ENCODE data around the gene AIFM2.

DNA sequence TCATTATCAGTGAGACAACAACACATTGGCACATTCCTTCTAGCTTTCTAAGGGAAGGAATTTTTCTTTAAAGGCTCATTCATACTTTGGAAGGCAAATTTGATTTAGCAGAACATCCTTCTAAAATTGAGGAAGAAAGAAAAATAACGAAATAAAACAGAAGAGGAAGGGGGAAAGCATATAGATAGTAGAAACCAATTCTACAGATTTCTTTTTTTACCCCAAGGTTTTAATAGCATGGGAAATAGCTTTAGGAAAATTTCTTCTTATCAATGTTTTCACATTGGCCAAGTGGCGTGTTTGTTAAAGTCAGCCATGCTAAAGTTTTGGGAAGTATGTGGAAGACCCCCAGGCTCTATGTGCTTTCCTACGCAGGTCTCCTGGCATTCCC, 44.3 kb downstream of the AIFM2 start:
- TF ChIP-seq YY1 (IDR thresholded peaks at IDR 0.05; ENCODE audit: low read depth) (no peak), NFIC (IDR thresholded peaks at IDR 0.05; ENCODE audit: borderline replicate concordance) (no peak), REST (IDR thresholded peaks at IDR 0.05; ENCODE audit: low read depth, low read length) (no peak), USF2 (IDR thresholded peaks at IDR 0.05; ENCODE audit: borderline replicate concordance, low read depth, low read length) (no peak), EZH2phosphoT487 (IDR thresholded peaks at IDR 0.05; ENCODE audit: borderline replicate concordance, low read depth) (no peak), RAD21 (IDR thresholded peaks at IDR 0.05; ENCODE audit: low read length) (no peak)
- TF ChIP-seq, protein P1, sequence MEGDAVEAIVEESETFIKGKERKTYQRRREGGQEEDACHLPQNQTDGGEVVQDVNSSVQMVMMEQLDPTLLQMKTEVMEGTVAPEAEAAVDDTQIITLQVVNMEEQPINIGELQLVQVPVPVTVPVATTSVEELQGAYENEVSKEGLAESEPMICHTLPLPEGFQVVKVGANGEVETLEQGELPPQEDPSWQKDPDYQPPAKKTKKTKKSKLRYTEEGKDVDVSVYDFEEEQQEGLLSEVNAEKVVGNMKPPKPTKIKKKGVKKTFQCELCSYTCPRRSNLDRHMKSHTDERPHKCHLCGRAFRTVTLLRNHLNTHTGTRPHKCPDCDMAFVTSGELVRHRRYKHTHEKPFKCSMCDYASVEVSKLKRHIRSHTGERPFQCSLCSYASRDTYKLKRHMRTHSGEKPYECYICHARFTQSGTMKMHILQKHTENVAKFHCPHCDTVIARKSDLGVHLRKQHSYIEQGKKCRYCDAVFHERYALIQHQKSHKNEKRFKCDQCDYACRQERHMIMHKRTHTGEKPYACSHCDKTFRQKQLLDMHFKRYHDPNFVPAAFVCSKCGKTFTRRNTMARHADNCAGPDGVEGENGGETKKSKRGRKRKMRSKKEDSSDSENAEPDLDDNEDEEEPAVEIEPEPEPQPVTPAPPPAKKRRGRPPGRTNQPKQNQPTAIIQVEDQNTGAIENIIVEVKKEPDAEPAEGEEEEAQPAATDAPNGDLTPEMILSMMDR (IDR thresholded peaks at IDR 0.05) = no peak
